GM19351 (cell line): ENCODE data around the gene QKI.
"Not testable (repeated sequence)": the region's sequence is repeated elsewhere in the genome, so short reads cannot be mapped to it uniquely, and the experiment has no call there.

Source experiments
- ATAC-seq: cut with Tn5 transposase; IDR thresholded peaks from one replicate; pipeline ENCODE4 v1.9.1; 2021; ENCODE audit warnings: mild to moderate bottlenecking, moderate library complexity; ENCODE audit not compliant: unreplicated experiment

Gene QKI

DNA sequence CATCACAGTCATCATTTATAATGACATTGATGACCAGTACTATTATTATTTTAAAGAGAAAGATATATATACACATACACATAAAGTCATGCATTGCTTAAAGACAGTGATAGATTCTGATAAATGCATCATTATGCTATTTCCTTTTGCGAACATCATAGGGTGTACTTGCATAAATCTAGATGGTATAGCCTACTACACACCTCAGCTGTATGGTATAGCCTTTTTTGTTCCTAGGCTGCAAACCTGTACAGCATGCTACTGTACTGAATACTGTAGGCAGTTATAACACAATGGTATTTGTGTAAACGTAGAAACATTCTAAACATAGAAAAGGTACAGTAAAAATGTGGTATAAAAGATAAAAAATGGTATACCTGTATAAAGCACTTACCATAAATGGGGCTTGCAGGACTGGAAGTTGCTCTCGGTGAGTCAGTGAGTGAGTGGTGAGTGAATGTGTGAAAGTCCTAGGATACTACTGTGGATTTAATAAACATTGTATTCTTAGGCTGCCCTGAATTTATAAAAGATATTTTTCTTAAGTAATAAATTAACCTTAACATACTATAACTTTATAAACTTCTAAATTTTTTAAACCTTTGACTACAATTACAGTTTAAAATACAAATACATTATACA lies 23.9 kb downstream of the QKI start:
- no peak for ATAC-seq

DNA sequence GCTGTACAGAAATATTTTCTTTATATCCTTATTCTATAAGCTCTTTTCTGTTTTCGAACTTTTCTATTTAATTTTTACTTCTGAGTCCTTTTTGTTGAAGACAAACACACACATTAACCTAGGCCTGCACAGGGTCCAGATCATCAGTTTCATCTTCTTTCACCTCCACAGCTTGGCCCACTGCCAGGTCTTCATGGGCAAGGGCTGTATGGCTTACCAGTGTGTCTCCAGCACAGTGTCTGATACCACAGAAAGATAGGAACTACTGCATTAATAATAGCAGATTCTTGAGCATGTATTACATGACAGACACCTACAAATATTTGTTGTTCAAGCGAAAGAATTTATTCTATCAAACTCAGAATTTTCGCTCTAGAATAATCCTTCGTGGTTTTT lies 24.4 kb downstream of the QKI start:
- ATAC-seq: no peak

DNA sequence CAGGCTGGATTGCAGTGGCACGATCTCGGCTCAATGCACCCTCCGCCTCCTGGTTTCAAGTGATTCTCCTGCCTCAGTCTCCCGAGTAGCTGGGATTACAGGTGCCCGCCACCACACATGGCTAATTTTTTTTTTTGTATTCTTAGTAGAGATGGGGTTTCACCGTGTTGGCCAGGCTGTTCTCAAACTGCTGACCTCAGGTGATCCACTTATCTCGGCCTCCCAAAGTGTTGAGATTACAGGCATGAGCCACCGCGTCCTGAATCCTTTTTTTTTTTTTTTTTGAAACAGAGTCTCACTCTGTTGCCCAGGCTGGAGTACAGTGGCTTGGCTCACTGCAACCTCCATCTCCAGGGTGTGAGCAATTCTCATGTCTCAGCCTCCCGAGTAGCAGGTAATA lies 24.9 kb downstream of the QKI start:
- not testable (repeated sequence) for ATAC-seq

DNA sequence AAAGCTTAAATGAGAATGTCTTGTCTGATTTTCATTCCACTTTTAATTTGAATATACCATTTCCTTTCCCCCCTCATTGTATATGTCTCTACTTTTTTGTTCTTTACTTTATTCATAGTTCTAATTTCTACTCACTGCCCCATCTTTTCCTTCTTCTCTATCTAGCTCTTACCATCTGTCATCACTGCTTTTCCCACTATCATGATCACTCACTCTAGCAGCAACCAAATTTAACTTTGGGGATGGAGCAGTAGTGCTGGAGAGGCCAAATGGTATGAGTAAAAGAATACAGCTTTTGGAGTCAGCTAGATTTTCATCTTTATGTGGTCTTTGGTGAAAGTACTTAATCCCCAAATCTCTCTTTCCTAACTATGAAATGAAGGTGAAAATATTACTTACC lies 25.5 kb downstream of the QKI start:
- ATAC-seq: no peak

DNA sequence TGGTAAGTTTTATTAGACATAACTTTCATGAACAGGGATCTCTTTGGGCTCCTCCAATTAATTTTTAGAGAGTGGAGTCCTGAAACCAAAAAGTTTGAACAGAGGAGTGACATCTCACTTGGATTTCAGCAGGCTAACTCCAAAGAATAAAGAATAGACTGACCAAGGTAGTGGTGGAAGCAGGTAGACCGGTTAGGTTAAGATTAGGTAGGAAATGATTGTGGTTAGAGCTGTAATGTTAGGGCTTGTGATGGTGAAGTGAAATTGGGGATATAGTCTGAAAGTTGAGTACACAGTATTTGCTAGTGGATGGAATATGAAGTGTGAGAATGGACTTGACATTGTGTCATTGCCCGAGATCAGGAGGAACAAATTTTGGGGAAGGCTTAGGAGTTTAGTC lies 27.8 kb downstream of the QKI start:
- ATAC-seq: no peak

DNA sequence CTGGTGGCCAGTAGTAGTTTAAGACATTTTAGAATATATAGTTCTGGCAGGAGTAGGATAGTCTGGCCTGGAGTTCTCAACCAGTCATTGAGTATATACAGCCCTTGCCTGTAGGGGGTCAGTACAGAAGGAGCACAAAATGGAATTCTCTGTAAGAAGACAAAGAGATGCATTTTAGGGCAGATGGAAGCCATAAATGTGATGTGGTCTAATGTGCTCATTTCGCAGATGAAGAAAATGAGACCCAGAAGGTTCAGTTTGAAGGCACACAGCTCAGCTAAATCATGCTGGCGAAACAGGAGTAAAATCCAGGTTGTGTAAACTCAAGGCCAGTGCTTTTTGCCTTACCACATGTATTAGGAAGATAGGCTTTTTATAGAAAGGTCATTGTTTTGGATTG lies 29.6 kb downstream of the QKI start:
- ATAC-seq: no peak

DNA sequence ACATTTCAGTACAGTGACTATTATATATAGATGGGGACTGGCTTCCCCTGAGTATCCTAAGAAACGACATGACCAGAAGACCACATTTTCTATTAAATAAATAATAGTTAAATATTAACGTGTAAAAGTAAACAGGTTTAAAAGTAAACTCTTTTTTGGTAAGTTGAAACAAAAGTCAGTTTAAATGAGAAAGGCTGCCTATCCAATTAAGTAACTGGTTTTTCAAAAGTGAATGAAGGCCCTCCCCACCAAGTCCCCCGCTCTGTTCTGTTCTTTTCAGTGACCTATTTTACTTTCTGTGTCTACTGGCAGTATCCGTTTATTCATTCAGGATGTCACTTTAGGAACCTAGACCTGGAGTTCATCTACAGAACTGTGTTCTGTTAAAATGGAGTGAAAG lies 32.0 kb downstream of the QKI start:
- no peak for ATAC-seq

DNA sequence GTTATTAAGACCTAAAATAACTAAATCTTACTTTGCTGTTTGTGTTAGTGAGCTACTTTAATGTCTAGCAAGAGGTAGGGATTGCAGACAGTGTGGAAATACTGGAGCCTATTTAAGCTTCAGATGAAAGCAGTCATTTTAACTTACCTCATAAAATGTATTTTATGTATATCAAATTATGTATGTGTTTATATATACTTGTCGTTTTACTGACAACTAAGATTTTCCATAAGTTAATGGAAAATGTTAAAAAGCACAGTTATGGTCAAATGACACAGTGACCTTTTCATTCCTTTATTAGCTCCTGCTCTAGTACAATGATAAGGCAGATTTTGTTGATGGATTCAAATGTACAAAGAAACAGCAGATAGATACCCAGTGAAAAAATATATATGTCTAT lies 34.6 kb downstream of the QKI start:
- ATAC-seq: no peak

DNA sequence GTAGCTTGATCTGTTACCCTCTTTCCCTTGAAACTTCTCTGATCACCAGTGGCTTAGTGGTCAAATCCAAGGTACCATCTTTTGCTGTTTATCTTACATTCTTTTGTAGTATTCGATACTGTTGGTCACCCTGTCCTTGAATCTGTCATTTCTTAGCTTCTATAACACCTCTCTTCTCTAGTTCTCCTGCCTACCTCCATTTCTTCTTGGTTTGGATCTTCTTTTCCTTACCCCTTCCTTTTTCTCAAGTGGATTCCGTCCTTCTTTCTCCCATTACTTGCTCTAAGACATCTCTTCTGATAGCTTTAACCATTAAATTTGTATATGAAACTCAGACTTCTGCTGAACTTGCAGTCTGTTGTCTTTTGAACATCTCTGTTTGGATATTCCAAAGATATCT lies 39.9 kb downstream of the QKI start:
- no peak for ATAC-seq

DNA sequence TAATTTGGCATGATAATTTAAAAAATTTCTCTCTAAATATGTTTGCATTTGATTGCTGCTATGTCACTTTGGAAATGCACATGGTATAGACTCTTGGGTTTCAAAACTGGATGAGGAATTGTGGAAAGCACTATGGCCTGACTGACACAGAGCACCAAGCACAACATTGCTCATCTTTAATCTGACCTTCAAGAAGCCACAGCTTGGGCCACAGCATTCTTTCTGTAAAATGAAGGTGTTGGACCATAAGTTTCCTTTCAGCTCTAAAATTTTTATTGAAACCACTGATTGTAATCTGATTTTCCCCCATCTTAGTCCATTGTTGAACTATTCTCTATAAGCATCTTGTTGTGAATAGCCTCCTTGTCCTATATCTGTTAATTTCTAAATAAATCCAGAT lies 41.0 kb downstream of the QKI start:
- ATAC-seq: no peak

DNA sequence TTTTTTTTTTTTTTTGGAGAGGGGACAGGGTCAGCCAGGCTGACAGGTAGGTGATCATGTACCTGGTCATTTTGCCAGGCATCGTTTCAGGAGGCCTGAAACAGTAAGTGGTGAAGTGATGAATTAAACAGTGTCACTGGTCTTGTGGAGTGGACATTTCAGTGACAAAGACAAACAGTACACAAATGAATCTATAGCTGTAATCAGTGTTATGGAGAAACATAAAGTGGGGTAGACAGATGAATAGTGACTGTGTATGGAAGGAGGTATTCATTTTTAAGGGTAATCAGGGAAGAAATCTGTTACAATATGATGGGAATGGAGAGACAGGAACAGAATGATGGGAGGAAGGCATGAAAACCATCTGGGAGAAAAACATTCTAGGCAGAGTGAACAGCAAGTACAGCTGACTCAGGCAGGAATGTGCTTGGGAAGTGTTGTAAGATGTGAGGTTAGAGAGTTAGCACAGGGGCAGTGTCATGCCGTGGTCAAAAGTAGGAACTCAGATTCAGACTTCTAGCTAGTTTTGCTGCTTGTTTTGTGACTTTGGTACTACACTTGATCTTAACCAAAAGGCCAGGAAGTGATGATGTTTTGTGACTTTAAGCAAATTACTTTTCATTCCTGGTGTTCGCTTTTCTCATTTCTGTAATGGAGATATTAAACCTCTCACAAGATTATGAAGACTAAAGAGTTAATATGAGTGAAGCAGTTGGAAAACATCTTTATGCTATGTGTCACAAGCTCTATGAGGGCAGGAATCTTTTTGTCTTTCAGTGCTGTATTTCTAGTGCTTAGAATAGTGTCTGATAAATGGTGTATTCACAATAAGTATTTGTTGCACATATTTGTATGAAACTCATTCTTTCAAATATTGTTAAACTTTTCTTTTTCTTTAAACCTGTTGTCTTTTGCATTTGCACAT lies 43.4 kb downstream of the QKI start:
- ATAC-seq: peak; percentile 43

DNA sequence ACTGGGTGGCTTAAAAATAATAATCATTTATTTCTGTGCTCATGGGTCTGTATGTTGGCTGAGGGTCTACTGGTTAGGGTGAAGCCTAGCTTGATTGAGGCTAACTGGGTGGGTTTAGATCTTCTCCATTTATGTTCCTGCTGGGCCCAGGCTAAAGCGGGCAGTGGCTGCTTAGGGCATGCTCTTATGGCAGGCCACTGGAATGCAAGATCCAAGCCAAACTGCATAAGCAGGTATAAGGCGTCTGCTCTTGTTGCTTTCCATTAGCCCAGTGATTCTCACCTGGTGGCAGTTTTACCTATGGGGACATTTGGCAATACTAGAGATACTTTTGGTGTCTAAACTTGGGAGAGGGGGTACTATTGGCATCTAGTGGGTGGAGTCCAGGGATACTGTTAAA lies 44.5 kb downstream of the QKI start:
- no peak for ATAC-seq

DNA sequence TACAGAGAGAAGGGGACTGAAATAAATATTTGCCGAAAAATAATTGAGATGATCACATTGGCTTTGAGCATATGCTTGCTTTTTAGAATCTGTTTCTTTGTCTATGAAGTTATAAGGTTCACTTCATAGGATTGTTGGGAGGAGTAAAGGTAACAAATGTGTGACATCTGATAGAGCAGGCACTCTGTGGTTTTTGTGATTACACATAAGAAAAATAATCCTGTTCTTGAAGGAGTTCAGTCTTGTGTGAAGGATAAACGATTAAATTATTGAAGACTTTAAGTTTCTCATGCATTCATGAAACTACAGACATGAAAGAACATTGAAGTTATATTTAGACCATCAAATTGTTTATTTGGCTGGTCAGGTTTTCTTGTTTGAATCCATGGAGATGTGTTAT lies 45.0 kb downstream of the QKI start:
- no peak for ATAC-seq

DNA sequence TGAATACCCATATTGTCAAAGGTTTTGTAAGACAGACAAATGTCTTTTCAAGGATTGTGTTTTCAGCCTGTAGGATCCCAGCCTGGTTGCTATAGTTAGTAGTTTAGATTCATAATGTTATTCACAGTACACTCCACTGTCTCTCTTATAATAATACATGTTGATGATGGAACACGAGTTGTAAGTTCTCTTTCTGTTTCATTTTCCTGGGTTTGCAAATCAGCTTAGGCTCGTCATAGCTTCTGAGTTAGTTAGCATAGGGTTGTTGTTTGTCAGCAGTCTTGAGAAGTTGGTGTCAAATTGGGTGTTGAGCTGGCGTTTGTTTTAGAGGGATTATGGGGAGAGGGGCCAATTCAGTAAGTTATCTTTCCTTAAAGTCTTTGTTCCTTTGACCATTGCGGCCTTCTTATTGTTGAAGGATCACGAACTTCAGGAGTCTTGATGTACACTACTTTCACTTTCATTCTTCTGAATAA lies 45.8 kb downstream of the QKI start:
- ATAC-seq: peak; percentile 75

DNA sequence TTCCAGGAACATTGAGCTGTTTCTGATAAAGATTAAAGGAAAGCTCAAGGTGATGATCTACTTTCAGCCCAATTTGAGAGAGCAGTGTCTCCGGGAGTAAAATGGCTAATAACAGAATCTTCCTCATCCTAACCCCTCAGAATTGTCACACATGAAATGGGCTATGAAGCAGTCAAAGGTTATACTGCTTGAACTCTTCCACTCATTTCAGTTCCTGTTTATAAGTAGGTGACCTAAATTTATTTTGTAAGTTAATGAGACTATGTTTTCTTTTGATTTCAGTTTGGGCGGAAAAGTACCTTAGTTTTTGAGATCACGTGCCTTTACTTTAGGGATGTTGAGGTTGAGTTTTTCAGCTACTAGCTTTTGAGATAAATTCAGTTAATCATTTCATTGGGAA lies 47.2 kb downstream of the QKI start:
- no peak for ATAC-seq

DNA sequence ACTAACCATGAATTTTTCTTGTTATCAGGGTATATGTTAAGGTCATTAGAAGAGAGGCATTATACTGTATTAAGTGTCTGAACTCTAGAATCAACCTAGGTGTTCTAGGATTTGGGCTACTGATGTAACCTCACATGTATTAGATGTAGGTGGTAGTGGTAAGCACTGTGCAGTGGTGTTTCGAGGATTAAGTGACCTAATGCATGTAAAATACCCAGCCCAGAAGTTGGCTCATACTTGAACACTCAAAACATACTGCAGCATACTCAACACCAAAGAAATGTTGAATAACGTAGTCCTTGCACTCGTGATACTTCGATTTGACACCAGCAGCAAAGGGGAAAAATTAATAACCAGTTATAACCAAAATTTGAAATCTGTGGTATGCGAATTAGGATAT lies 48.7 kb downstream of the QKI start:
- no peak for ATAC-seq

DNA sequence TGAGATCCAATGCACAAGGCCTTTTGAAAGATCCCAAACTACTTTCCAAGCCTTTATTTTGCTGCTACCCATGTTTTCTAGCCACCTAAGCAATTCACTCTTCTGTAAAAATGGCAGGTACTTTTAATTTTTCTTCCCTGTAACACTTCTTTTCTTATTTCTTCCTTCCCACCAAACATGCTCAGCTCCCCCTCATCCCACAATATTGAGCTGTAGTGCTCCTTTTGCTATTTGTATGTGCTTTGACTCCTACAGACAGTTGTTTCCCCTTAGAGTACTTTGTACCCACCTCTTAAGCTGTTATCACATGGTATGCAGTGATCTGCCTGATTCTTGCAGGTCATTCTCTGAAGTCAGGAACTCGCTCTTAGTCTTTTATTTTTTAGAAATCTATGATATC lies 49.3 kb downstream of the QKI start:
- no peak for ATAC-seq

DNA sequence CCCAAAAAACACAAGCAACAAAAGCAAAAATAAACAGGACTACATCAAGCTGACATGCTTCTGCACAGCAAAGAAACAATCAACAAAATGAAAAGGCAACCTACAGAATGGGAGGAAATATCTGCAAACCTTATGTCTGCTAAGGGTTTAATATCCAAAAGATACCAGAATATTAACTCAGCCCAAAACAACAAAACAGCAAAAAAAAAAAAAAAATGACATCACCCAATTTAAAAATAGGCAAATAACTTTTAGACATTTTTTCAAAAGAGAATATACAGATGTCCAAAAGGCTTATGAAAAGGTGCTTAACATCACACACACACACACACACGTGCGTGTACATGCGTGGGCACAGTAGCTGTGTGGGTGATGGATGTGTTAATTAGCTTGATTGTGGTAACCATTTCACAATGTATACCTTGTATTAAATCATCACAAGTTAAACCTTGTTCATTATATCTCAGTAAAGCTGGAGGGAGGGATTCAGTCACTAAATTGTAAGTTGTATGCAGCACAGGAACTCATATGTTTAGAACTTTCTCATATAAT lies 52.4 kb downstream of the QKI start:
- ATAC-seq: no peak

DNA sequence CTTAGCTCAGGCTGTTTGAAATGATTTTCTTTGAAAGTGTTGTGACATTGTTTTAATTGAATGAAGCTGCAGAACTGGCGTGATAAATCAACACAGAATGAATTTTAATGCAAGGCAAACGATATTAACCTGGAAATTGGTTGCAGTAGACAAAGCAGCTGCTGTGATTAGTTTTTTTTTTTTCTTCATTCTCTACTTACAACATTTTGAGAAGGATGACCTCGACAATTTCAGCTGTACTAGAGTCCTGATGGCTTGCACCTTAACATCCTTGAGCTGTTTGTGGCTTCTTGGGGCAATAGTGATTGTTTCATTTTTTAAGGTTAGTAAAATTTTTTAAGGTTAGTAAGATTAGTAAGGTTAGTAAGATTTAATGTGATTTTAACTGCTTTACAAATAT lies 54.2 kb downstream of the QKI start:
- no peak for ATAC-seq

DNA sequence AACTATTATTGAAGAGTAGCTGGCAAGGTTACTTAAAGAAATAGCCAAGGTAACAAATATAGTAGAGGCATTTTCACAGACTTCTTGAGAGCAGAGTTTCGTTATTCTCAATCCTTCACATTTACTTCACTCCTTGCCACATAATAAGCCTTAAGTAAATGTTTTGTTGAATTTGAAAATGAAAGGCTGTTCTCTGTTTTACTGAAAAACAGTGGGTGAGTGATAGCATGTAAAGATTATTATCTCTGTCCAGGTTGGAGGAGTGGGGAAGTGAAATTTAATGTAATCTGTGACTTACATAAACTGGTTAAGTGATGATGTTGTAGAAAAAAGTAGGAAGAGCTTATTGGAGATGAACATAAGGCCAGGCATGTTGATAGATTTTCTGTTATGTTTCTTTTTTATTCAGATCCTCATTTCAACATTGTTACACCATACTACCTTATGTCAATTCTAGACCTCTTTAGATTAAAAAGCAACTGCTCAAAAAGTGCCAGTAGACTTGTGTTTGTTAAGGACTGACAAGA lies 55.0 kb downstream of the QKI start:
- no peak for ATAC-seq

DNA sequence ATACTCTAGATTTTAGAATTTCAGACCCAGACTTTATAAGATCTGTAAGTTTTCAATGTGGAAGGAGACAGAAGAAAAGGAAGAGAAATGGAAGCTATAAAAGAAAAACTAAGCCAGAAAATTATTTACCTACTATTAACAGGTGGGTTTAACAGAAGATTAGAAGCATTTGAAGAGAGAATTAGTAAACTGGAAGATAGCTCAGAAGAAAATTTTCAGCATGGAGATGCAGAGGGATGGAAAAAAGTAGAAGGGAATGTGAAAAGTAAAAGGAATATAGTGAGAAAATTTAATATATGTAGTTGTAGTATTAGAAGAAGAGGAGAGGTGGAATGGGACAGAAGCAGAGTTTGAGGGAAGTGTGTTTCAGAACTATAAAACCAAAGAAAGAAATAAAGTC lies 56.1 kb downstream of the QKI start:
- no peak for ATAC-seq

DNA sequence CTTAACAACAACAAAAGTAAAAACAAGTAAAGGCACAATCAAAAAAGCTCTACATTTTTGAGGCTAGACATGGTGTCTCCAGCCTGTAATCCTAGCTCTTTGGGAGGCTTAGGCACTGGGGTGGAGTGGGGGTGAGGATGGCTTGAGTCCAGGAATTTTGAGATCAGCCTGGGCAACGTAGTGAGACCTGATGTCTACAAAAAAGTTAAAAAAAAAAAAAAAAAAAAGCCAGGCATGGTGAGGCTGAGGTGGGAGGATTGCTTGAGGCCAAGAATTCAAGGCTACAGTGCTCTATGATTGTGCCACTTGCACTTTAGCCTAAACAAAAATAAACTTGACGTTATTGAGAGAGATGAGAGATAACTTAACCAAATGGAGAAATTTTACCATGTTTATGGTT lies 60.1 kb downstream of the QKI start:
- ATAC-seq: no peak
